ENCODE measurements around the gene LARGE2.

DNA sequence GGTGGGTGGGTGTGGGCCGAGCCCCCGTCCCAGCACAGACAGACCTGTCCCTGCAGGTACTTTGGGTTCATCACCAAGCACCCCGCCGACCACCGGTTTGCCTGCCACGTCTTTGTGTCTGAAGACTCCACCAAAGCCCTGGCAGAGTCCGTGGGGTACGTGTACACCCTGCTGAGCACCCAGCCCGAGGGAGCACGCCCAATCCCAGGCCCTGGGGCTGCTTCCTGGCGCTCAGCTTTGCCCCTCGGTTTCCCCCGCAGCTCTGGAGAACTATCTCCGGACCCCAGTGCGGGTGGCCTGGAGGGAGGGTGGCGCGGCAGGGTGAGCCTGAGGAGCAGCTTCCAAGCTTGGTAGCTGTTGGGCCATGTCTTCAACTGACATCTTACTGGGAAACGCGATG is 17.4 kb upstream of the LARGE2 start:
- TF ChIP-seq, protein P1, sequence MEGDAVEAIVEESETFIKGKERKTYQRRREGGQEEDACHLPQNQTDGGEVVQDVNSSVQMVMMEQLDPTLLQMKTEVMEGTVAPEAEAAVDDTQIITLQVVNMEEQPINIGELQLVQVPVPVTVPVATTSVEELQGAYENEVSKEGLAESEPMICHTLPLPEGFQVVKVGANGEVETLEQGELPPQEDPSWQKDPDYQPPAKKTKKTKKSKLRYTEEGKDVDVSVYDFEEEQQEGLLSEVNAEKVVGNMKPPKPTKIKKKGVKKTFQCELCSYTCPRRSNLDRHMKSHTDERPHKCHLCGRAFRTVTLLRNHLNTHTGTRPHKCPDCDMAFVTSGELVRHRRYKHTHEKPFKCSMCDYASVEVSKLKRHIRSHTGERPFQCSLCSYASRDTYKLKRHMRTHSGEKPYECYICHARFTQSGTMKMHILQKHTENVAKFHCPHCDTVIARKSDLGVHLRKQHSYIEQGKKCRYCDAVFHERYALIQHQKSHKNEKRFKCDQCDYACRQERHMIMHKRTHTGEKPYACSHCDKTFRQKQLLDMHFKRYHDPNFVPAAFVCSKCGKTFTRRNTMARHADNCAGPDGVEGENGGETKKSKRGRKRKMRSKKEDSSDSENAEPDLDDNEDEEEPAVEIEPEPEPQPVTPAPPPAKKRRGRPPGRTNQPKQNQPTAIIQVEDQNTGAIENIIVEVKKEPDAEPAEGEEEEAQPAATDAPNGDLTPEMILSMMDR (IDR thresholded peaks at IDR 0.05) = no peak
- TF ChIP-seq POLR2AphosphoS5 (IDR thresholded peaks at IDR 0.05) = no peak
- TF ChIP-seq POLR2A (IDR thresholded peaks at IDR 0.05) = no peak
- TF ChIP-seq EP300 (IDR thresholded peaks at IDR 0.05) = no peak

All from gastroesophageal sphincter (tissue), 3 donors.